Stimulated activated CD4-positive, alpha-beta T cell treated with anti-CD3 and anti-CD28 coated beads, Interleukin-4, amount 100 ng/mL, for 1 hour (primary cell): ENCODE data around the gene HTT.
A peak's percentile ranks its signal among the peaks of the same experiment; 100 is the strongest.

Experiments
- DNase-seq: peaks from one replicate; pipeline ENCODE4 v3.0.0-alpha.2; 2020

HTT gene

GRCh38 chr4:3074078-3074845, at the start of gene HTT, which contains the start of gene HTT-AS:
TSS of gene HTT (plus strand) at chr4:3074681. CDS start at chr4:3074826, 145 bp downstream.
TSS of gene HTT-AS (minus strand) at chr4:3074538.
- DNase-seq: peak; percentile 97

GRCh38 chr4:3025881-3026280, 48.6 kb upstream of the HTT start:
- no peak for DNase-seq

GRCh38 chr4:3026540-3026939, 47.9 kb upstream of the HTT start:
- DNase-seq: no peak

GRCh38 chr4:3029464-3029863, 45.0 kb upstream of the HTT start:
- no peak for DNase-seq

GRCh38 chr4:3030566-3031356, 43.7 kb upstream of the HTT start:
- no peak for DNase-seq

GRCh38 chr4:3031357-3032082, 43.0 kb upstream of the HTT start:
- no peak for DNase-seq

GRCh38 chr4:3034231-3034630, 40.2 kb upstream of the HTT start:
- no peak for DNase-seq

- no peak for DNase-seq
Observed at GRCh38 chr4:3035249-3035648, 39.2 kb upstream of the HTT start.

GRCh38 chr4:3035674-3036073, 38.8 kb upstream of the HTT start:
- no peak for DNase-seq

- no peak for DNase-seq
Observed at GRCh38 chr4:3036131-3036952, 38.1 kb upstream of the HTT start.

- DNase-seq: no peak
Observed at GRCh38 chr4:3037957-3038461, 36.5 kb upstream of the HTT start.

- no peak for DNase-seq
Observed at GRCh38 chr4:3039706-3040366, 34.6 kb upstream of the HTT start.

- no peak for DNase-seq
Observed at GRCh38 chr4:3040452-3041191, 33.9 kb upstream of the HTT start.

- DNase-seq: peak; percentile 41
Observed at GRCh38 chr4:3041192-3042142, 33.0 kb upstream of the HTT start.

GRCh38 chr4:3042226-3042625, 32.3 kb upstream of the HTT start:
- DNase-seq: no peak

- no peak for DNase-seq
Observed at GRCh38 chr4:3043282-3044020, 31.0 kb upstream of the HTT start.

- peak; percentile 30 for DNase-seq
Observed at GRCh38 chr4:3044870-3045819, 29.3 kb upstream of the HTT start.

GRCh38 chr4:3046162-3046561, 28.3 kb upstream of the HTT start:
- no peak for DNase-seq
